ENCODE measurements around the gene ELP4.

ELP4 gene

GRCh38 chr11:31827455-31828206, 318.1 kb downstream of the ELP4 start:
- DNase-seq: no peak

- no peak for DNase-seq
Observed at GRCh38 chr11:31828217-31828616, 318.6 kb downstream of the ELP4 start.

- no peak for DNase-seq
Observed at GRCh38 chr11:31830406-31830805, 320.8 kb downstream of the ELP4 start.

- DNase-seq: no peak
Observed at GRCh38 chr11:31834237-31834636, 324.7 kb downstream of the ELP4 start.
